Endothelial cell (in vitro differentiated cells): Measurements from ENCODE around the gene IFITM2. TPM values are rescaled to one million over a fixed set of nuclear protein-coding genes. Genes with fewer than 3 reads are reported as not detected.
A peak's percentile ranks its signal among the peaks of the same experiment; 100 is the strongest.

Experiments
- DNase-seq: peaks from one replicate; pipeline ENCODE4 v3.0.0; 2021; ENCODE audit warnings: low spot score
- H3K27ac Mint-ChIP-seq: one replicate; pipeline ENCODE4 v1.8.0; 2021; ENCODE audit warnings: mixed read lengths, inconsistent platforms; ENCODE audit not compliant: unreplicated experiment
- H3K27me3 Mint-ChIP-seq: one replicate; pipeline ENCODE4 v1.8.0; 2021; ENCODE audit warnings: mild to moderate bottlenecking, moderate library complexity, mixed read lengths, inconsistent platforms; ENCODE audit not compliant: unreplicated experiment
- H3K36me3 Mint-ChIP-seq: one replicate; pipeline ENCODE4 v1.8.0; 2021; ENCODE audit warnings: mild to moderate bottlenecking, low read depth, mixed read lengths, inconsistent platforms; ENCODE audit not compliant: unreplicated experiment
- H3K4me1 Mint-ChIP-seq: one replicate; pipeline ENCODE4 v1.8.0; 2021; ENCODE audit warnings: mild to moderate bottlenecking, mixed read lengths, inconsistent platforms; ENCODE audit not compliant: unreplicated experiment
- H3K4me3 Mint-ChIP-seq: one replicate; pipeline ENCODE4 v1.8.0; 2021; ENCODE audit warnings: mild to moderate bottlenecking, mixed read lengths, inconsistent platforms; ENCODE audit not compliant: unreplicated experiment
- H3K9me3 Mint-ChIP-seq: one replicate; pipeline ENCODE4 v1.8.0; 2021; ENCODE audit warnings: mixed read lengths, inconsistent platforms; ENCODE audit not compliant: unreplicated experiment
- CTCF ChIP-seq: fragments of 200-600 bp; sonication (generic); IDR thresholded peaks from one replicate; pipeline ENCODE4 v1.5.0; 2021; ENCODE audit warnings: antibody characterized with exemption; ENCODE audit not compliant: unreplicated experiment
- total RNA-seq: library from RNA; stranded (reverse); fragmentation: NEBNext Ultra II Directional; extraction: Animal tissue kit (Norgen Biotek cat#: 25700); gene quantifications from one replicate; pipeline ENCODE4 v1.2.1, GENCODE V29; 2021; ENCODE audit not compliant: unreplicated experiment

Gene IFITM2
- total RNA-seq, 1 donor from 2014 or later = 205 TPM

DNA sequence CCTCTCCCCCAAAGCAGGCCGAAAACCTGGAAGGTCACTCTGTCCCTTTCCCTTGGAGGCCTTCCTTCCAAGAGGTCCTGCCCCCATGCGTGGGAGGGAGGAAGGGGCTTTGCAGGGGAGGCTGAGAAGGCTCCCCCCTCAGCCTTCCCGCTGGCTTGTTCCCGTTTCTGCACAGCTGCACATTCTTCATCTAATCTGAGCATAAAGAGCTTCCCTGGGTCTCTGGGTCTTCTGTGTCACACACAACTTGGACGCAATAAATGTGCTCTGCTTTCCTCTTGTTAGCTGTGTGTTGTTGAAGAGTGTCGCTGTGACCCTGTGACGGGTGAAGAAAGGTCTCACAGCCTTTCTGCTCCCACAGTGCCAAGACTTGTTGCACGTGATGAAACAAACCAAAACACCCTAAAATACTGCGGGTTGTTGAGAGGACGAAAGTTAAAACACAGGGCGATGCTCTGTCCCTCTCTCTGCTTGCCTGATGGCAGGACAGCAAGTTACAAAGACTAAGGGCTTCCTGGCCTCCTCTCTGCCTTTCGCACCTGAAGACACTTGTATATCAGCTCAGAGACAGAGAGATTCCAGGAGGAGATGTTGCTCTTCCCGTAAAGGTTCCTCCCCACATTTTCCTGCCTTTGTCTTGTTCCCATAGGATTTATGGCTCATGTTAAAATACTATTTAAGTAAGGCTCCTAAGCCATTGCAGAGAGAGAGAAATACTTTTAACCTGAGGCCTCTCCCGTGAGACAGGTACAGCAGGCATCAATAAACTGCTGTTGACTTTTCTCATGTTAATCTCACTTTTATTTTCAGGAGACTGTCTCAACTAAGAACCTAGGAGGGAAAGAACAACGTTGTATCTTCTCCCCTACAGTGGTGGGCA is 28.4 kb downstream of the IFITM2 start:
- peaks cover 28% of the 10 kb centered on the region for H3K4me1 Mint-ChIP-seq
- H3K36me3 Mint-ChIP-seq = no peaks in the 10 kb centered on the region
- TF ChIP-seq CTCF = no peak
- peak overlapping the region; percentile 79 for H3K27ac Mint-ChIP-seq
- H3K27me3 Mint-ChIP-seq = no peaks in the 10 kb centered on the region
- H3K9me3 Mint-ChIP-seq = no peaks in the 10 kb centered on the region
- H3K4me3 Mint-ChIP-seq = no peak overlapping the region
- no peak for DNase-seq

DNA sequence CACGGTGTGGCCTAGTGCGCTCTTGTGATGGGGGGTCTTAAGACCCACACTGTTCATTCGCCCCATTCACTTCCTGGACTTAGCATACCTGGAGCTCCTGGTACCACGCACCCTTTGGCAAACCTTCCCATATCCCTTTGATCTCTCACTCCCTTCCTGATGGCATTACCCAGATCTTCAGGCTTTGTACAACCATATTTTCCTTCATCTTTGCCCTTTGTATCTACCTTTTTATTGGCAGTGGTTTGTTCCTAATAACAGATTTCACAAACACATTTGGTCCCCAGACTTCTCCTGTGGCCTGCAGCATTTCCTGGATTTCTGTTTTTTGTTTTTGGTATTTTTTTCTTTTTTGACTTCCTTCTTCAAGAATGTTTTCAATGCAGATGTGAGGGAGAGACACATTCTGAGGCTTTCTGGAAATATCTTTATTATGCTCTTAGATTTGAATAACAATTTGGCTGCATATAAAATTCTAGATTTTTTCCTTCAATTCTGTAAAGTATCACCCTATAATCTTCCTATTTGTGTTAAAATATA is 29.1 kb downstream of the IFITM2 start:
- Mint-ChIP-seq H3K36me3 (no peaks in the 10 kb centered on the region), H3K4me3 (peak overlapping the region; percentile 1), H3K9me3 (no peaks in the 10 kb centered on the region), H3K4me1 (peaks cover 31% of the 10 kb centered on the region), H3K27me3 (no peaks in the 10 kb centered on the region), H3K27ac (peak overlapping the region; percentile 79)
- no peak for DNase-seq
- TF ChIP-seq CTCF = no peak

DNA sequence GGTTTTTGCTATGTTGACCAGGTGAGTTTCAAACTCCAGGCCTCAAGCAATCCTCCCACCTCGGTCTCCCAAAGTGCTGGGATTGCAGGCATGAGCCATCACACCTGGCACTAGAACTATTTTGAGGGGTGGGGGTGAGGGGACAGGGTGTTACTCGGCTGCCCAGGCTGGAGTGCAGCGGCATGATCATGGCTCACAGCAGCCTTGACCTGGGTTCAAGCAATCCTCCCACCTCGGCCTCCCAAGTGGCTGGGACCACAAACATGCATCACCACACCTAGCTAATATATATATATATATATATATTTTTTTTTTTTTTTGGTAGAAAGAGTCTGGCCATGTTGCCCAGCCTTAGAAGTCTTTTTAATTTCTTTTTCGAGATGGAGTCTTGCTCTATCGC is 30.1 kb downstream of the IFITM2 start:
- DNase-seq = no peak
- no peak for TF ChIP-seq CTCF
- Mint-ChIP-seq H3K4me1 (peaks cover 31% of the 10 kb centered on the region), H3K9me3 (no peaks in the 10 kb centered on the region), H3K36me3 (no peaks in the 10 kb centered on the region), H3K4me3 (no peak overlapping the region), H3K27me3 (no peaks in the 10 kb centered on the region), H3K27ac (no peak overlapping the region)

DNA sequence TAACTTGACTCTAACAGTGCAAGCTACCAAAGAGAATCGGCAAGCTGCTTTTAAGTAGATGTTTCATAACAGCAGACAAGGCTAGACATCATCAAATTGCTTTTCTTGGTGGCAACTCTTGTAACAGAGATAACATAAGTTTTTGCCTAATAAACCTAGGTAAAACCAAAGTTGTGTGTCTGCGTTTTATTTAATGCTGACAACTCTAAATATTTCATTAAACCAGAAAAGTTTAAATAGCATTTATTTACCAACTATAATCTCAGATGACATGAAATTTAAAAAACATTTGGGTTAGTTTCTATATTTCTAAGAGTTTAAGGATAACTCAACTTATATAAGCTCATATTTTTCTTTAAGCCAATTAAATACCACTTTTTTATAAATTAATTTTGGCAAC is 32.3 kb downstream of the IFITM2 start:
- Mint-ChIP-seq H3K36me3 (no peaks in the 10 kb centered on the region), H3K27ac (no peak overlapping the region), H3K4me1 (peaks cover 22% of the 10 kb centered on the region), H3K9me3 (no peaks in the 10 kb centered on the region), H3K27me3 (no peaks in the 10 kb centered on the region), H3K4me3 (no peak overlapping the region)
- no peak for DNase-seq
- no peak for TF ChIP-seq CTCF
